Testis (tissue), 3 donors: Measurements from ENCODE around the gene CDH13. TPM values are rescaled to one million over a fixed set of nuclear protein-coding genes. Genes with fewer than 3 reads are reported as not detected.

Source experiments
- DNase-seq: peaks from one replicate; pipeline ENCODE4 v3.0.0-alpha.2; 2019
- H3K27ac ChIP-seq, 2 donors: fragments of 200-600 bp; sonication (generic); one replicate each; pipeline ENCODE4 v1.5.1; 2019
- H3K27me3 ChIP-seq: fragments of 200-600 bp; sonication (generic); one replicate; pipeline ENCODE4 v1.5.1; 2019
- H3K36me3 ChIP-seq: fragments of 200-600 bp; sonication (generic); one replicate; pipeline ENCODE4 v1.5.1; 2017; ENCODE audit warnings: low read depth; ENCODE audit errors: missing control alignments
- H3K4me1 ChIP-seq: fragments of 200-600 bp; sonication (generic); one replicate; pipeline ENCODE4 v1.5.1; 2019
- H3K4me3 ChIP-seq, 2 donors: fragments of 200-600 bp; sonication (generic); one replicate each; pipeline ENCODE4 v1.5.1; 2017 to 2019
- H3K9me3 ChIP-seq: fragments of 200-600 bp; sonication (generic); one replicate; pipeline ENCODE4 v1.5.1; 2017
- CTCF ChIP-seq, 3 experiments: fragments of 450-650 bp in 2 of 3; fragments of 200-600 bp in 1 of 3; sonication (generic) in 1 of 3; IDR thresholded peaks; one replicate each; pipeline ENCODE4 v1.5.1; 2016 to 2019; ENCODE audit warnings: antibody characterized with exemption in 3 of 3, mild to moderate bottlenecking in 2 of 3, moderate library complexity in 1 of 3
- POLR2A ChIP-seq: fragments of 450-650 bp; IDR thresholded peaks from one replicate; pipeline ENCODE4 v1.6.1; 2017; ENCODE audit warnings: antibody characterized with exemption, mild to moderate bottlenecking, moderate library complexity
- WGBS, 2 donors: methylation state at CpG; one replicate each; pipeline ENCODE4 v1.1.5; 2018; 5-methylcytosine and 5-hydroxymethylcytosine counted together
- intact Hi-C: fragments of 100-400 bp; cut with DNase I; formaldehyde crosslinking; loops from one replicate; pipeline ENCODE4 v1.15.1; 2023; ENCODE audit warnings: low total_unique reads
- polyA plus RNA-seq: library from polyadenylated mRNA; stranded (reverse); fragments of 350-450 nt; fragmentation: Illumina TruSeq; extraction: RNeasy Lipid Tissue Mini Kit (QIAGEN cat#74804); gene quantifications from one replicate; pipeline ENCODE4 v1.2.3, GENCODE V29; 2014; ENCODE audit warnings: low read depth, low replicate concordance; ENCODE audit not compliant: insufficient read depth
- total RNA-seq, 2 donors: library from RNA; depleted of rRNA; stranded (reverse); fragments of >200 nt; gene quantifications; one replicate each; pipeline ENCODE4 v1.2.3, GENCODE V29; 2016

The CDH13 gene
- total and polyA plus RNA-seq, 3 donors from 2014 or later = 1.2 to 11.1 (median 2.0) TPM

- no peaks in the 10 kb centered on the region for H3K27me3 ChIP-seq
These were observed 2.8 kb downstream of the CDH13 start for GRCh38 chr16:82629441-82630027.

GRCh38 chr16:82630219-82630618, 3.5 kb downstream of the CDH13 start:
- Histone ChIP-seq H3K9me3 (no peaks in the 10 kb centered on the region), H3K4me3 (no peak overlapping the region), H3K27ac (no peak overlapping the region), H3K4me1 (no peaks in the 10 kb centered on the region), H3K27me3 (no peaks in the 10 kb centered on the region), H3K36me3 (no peaks in the 10 kb centered on the region)
- no peak for DNase-seq
- intact Hi-C loops = no loop called here
- WGBS, 2 donors = 70 to 75% methylated on average over 2 of the region's 2 CpGs
- TF ChIP-seq POLR2A (no peak), CTCF (IDR thresholded peaks at IDR 0.05) (no peak)

More at GRCh38 chr16:82629441-82630027, 2.8 kb downstream of the CDH13 start:
- no peak for DNase-seq
- Histone ChIP-seq H3K4me3 (no peak overlapping the region), H3K9me3 (no peaks in the 10 kb centered on the region), H3K27ac (no peak overlapping the region), H3K4me1 (no peaks in the 10 kb centered on the region), H3K36me3 (no peaks in the 10 kb centered on the region)
- WGBS, 2 donors = 58 to 61% methylated on average over 8 of the region's 8 CpGs
- intact Hi-C loops = no loop called here
- TF ChIP-seq POLR2A (no peak), CTCF (IDR thresholded peaks at IDR 0.05) (no peak)

DNA sequence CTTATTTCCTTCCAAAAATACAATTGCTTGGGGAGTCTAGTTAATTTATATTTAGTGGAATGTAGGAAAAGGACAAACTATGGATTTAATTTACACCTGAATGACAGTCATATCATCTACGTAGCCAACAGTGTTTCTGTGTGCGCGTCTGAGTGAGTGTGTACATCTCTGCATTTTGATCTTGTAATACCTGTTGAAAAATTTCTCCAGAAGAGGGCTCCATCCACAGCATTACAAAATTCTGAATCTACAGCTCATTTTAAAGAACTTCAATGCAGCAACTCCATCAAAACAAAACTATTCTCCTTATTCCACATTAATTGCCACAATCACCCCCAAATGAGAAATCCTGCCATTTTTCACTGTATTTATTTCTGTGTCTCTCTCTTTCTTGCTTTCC, 3.9 kb downstream of the CDH13 start:
- WGBS, 2 donors = 63 to 76% methylated on average over 3 of the region's 3 CpGs
- no peak for TF ChIP-seq POLR2A
- no peak for TF ChIP-seq CTCF (IDR thresholded peaks at IDR 0.05)
- no peak overlapping the region for H3K27ac ChIP-seq

GRCh38 chr16:82631701-82632685, 5.2 kb downstream of the CDH13 start:
- Histone ChIP-seq H3K27ac (no peak overlapping the region), H3K27me3 (no peaks in the 10 kb centered on the region)
- WGBS, 2 donors = 89% methylated on average over 10 of the region's 10 CpGs

More for the DNA sequence above, 3.9 kb downstream of the CDH13 start:
- Histone ChIP-seq H3K4me3 (no peak overlapping the region), H3K27me3 (no peaks in the 10 kb centered on the region), H3K4me1 (no peaks in the 10 kb centered on the region), H3K9me3 (no peaks in the 10 kb centered on the region), H3K36me3 (no peaks in the 10 kb centered on the region)
- DNase-seq = no peak
- intact Hi-C loops = no loop called here

GRCh38 chr16:82633964-82634600, 7.3 kb downstream of the CDH13 start:
- Histone ChIP-seq H3K4me3 (no peak overlapping the region), H3K36me3 (no peaks in the 10 kb centered on the region), H3K9me3 (no peaks in the 10 kb centered on the region), H3K4me1 (no peaks in the 10 kb centered on the region), H3K27ac (no peak overlapping the region), H3K27me3 (no peaks in the 10 kb centered on the region)
- DNase-seq = no peak
- TF ChIP-seq CTCF (IDR thresholded peaks at IDR 0.05) (no peak), POLR2A (no peak)
- 85 to 87% methylated on average over 12 to 15 of the region's 15 CpGs for WGBS, 2 donors
- intact Hi-C loops = no loop called here

More at GRCh38 chr16:82631701-82632685, 5.2 kb downstream of the CDH13 start:
- Histone ChIP-seq H3K4me3 (no peak overlapping the region), H3K36me3 (no peaks in the 10 kb centered on the region), H3K9me3 (no peaks in the 10 kb centered on the region), H3K4me1 (no peaks in the 10 kb centered on the region)
- TF ChIP-seq POLR2A = no peak
- intact Hi-C loops = no loop called here
- DNase-seq = no peak
